ENCODE results near the gene MAP6. TPM values are rescaled to one million over a fixed set of nuclear protein-coding genes. Genes with fewer than 3 reads are reported as not detected.

Gene MAP6
- total RNA-seq, 1 experiment from 2014 or later: 3.0 TPM

DNA sequence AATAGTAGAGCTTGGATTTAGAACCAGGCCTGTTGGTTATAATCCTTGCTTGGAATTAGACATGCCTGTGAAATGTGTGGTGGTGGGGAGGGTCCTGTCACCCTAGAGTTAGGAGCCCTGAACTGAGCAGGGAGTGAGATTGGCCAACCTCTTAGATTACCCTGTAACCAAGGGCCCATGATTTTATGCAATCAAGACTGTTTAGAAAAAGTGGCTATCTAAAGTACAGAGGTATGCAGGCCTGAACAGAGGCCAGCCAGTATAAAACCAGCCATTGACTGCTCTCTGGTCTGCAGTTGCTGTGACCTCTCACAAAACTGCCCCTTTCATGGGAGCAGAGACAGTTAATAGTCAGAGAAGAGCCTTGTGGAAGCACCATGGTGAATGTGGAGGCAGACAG is 70.6 kb downstream of the MAP6 start:
- peak overlapping the region; percentile 70 for H3K4me2 ChIP-seq (ENCODE audit: low read depth, low read length, poor library complexity, severe bottlenecking)
- no peak overlapping the region for H3K27ac ChIP-seq (ENCODE audit: low read length)
- DNase-seq: no peak
- no peaks in the 10 kb centered on the region for H3K9me3 ChIP-seq (ENCODE audit: low read length)
- no peaks in the 10 kb centered on the region for H3K36me3 ChIP-seq (ENCODE audit: insufficient read depth, low read length)
- no peak overlapping the region; the same call in 1 of the 2 replicates for H3K4me3 ChIP-seq (ENCODE audit: low read length)
- H3K9me2 ChIP-seq (replicated peaks; ENCODE audit: insufficient read depth, low read length): no peaks in the 10 kb centered on the region
- no peak overlapping the region for H2AFZ ChIP-seq (ENCODE audit: low read length)
- H3K4me1 ChIP-seq (ENCODE audit: low read length): peaks cover 58% of the 10 kb centered on the region
- H4K20me1 ChIP-seq (ENCODE audit: insufficient read depth, low read depth, low read length): no peaks in the 10 kb centered on the region
- no peaks in the 10 kb centered on the region for H3K79me2 ChIP-seq (ENCODE audit: low read length)
- no peaks in the 10 kb centered on the region for H3K27me3 ChIP-seq (ENCODE audit: low read length)
- peak overlapping the region; percentile 16; the same call in 1 of the 2 replicates for H3K9ac ChIP-seq (ENCODE audit: low read length)

DNA sequence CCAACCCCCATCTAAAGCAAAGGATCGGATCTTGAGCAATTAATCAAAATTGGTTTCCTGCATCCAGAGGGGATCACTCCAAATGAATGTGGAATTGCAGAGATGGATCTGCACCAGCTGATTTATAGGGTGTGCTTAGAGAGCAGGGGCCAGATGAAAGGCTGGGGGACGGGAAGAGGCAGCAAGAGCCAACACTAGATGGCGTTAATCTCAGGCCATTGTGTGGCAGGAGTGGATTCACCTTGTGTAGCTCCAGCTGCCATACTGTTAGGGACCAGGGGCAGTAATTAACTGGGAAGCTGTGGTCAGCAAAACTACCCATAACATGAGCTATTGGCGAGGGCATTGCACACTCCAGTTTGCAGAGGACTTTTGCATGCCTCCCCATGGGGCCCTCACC is 71.2 kb downstream of the MAP6 start:
- peak overlapping the region; percentile 70 for H3K4me2 ChIP-seq (ENCODE audit: low read depth, low read length, poor library complexity, severe bottlenecking)
- H3K4me1 ChIP-seq (ENCODE audit: low read length): peaks cover 58% of the 10 kb centered on the region
- H3K79me2 ChIP-seq (ENCODE audit: low read length): no peaks in the 10 kb centered on the region
- H3K9me3 ChIP-seq (ENCODE audit: low read length): no peaks in the 10 kb centered on the region
- no peaks in the 10 kb centered on the region for H4K20me1 ChIP-seq (ENCODE audit: insufficient read depth, low read depth, low read length)
- H2AFZ ChIP-seq (ENCODE audit: low read length): no peak overlapping the region
- no peaks in the 10 kb centered on the region for H3K27me3 ChIP-seq (ENCODE audit: low read length)
- no peaks in the 10 kb centered on the region for H3K9me2 ChIP-seq (replicated peaks; ENCODE audit: insufficient read depth, low read length)
- H3K9ac ChIP-seq (ENCODE audit: low read length): peak overlapping the region; percentile 55
- peak; percentile 77 for DNase-seq
- H3K27ac ChIP-seq (ENCODE audit: low read length): peak overlapping the region; percentile 93
- H3K36me3 ChIP-seq (ENCODE audit: insufficient read depth, low read length): no peaks in the 10 kb centered on the region
- H3K4me3 ChIP-seq (ENCODE audit: low read length): peak overlapping the region; percentile 56; the same call in 1 of the 2 replicates

DNA sequence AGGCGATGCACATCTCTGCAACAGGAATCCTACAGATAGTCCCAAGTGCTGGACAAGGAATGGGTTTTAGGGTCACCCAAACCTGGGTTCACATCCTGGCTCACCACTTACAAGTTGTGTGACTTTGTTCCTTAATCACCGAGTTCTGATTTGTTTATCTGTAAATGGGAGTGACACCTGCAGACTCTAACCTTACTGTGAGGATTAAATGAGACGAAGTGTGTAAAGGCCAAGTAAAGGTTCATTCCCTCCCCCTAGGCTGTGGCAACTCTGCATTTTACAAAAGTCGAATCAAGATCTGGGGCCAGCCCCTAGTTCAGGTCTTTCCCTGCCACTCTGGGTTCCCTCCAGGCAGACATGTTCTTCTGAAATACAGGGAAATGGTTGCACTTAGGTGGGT is 71.9 kb downstream of the MAP6 start:
- peak overlapping the region; percentile 55 for H3K9ac ChIP-seq (ENCODE audit: low read length)
- no peaks in the 10 kb centered on the region for H3K27me3 ChIP-seq (ENCODE audit: low read length)
- peak overlapping the region; percentile 56 for H3K4me3 ChIP-seq (ENCODE audit: low read length)
- H3K9me2 ChIP-seq (replicated peaks; ENCODE audit: insufficient read depth, low read length): no peaks in the 10 kb centered on the region
- no peaks in the 10 kb centered on the region for H3K79me2 ChIP-seq (ENCODE audit: low read length)
- no peaks in the 10 kb centered on the region for H3K9me3 ChIP-seq (ENCODE audit: low read length)
- peak overlapping the region; percentile 93 for H3K27ac ChIP-seq (ENCODE audit: low read length)
- no peaks in the 10 kb centered on the region for H4K20me1 ChIP-seq (ENCODE audit: insufficient read depth, low read depth, low read length)
- H3K4me2 ChIP-seq (ENCODE audit: low read depth, low read length, poor library complexity, severe bottlenecking): peak overlapping the region; percentile 70
- H2AFZ ChIP-seq (ENCODE audit: low read length): no peak overlapping the region; the same call in 1 of the 2 replicates
- peak; percentile 55 for DNase-seq
- H3K36me3 ChIP-seq (ENCODE audit: insufficient read depth, low read length): no peaks in the 10 kb centered on the region
- peaks cover 58% of the 10 kb centered on the region for H3K4me1 ChIP-seq (ENCODE audit: low read length)

DNA sequence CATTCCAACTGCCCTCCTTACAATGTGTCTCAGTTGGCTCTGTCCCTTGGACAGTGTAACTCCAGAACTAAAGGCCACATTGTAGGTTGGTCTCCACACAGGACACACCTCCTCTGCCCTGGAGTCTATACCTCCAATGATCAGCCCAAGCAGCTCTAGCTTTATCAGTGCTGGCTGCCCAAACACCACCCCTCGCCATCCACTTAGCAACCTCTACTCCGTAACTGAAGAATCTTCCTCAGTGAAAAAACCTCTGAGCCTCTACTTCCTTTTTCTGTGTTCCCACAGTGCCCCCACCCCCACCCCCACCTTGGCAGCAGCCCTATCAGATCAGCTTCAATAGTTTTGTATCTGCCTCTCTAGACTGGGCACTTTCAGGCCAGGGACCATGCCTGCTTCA is 73.4 kb downstream of the MAP6 start:
- peaks cover 58% of the 10 kb centered on the region for H3K4me1 ChIP-seq (ENCODE audit: low read length)
- no peaks in the 10 kb centered on the region for H3K9me2 ChIP-seq (replicated peaks; ENCODE audit: insufficient read depth, low read length)
- peak; percentile 78 for DNase-seq
- no peak overlapping the region for H2AFZ ChIP-seq (ENCODE audit: low read length)
- H3K27ac ChIP-seq (ENCODE audit: low read length): peak overlapping the region; percentile 93
- H3K79me2 ChIP-seq (ENCODE audit: low read length): no peaks in the 10 kb centered on the region
- no peaks in the 10 kb centered on the region for H4K20me1 ChIP-seq (ENCODE audit: insufficient read depth, low read depth, low read length)
- peak overlapping the region; percentile 55 for H3K9ac ChIP-seq (ENCODE audit: low read length)
- H3K36me3 ChIP-seq (ENCODE audit: insufficient read depth, low read length): no peaks in the 10 kb centered on the region
- H3K4me2 ChIP-seq (ENCODE audit: low read depth, low read length, poor library complexity, severe bottlenecking): peak overlapping the region; percentile 70
- no peaks in the 10 kb centered on the region for H3K9me3 ChIP-seq (ENCODE audit: low read length)
- peak overlapping the region; percentile 56; the same call in 1 of the 2 replicates for H3K4me3 ChIP-seq (ENCODE audit: low read length)
- H3K27me3 ChIP-seq (ENCODE audit: low read length): no peaks in the 10 kb centered on the region

DNA sequence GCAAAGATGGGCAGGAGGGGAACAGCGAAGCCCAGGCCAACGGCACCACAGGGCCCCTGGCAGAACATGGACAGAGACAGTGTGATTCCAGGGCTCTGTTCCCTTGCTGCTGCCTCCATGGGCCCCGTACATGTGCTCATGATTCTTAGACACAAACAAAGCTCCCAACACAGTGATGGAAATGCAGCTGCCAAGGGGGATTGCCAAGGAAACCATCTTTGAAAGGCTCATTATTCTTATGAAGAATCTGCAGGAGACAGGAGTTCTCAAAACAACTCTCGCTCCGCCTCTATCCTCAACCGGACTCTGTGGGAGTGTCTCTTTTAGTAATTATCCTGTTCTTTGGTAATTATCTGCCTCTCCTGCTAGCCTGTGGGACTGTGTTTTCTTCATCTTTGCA is 74.6 kb downstream of the MAP6 start:
- no peak overlapping the region for H3K4me3 ChIP-seq (ENCODE audit: low read length)
- no peaks in the 10 kb centered on the region for H3K9me3 ChIP-seq (ENCODE audit: low read length)
- peaks cover 52% of the 10 kb centered on the region for H3K4me1 ChIP-seq (ENCODE audit: low read length)
- H3K27ac ChIP-seq (ENCODE audit: low read length): no peak overlapping the region
- H3K27me3 ChIP-seq (ENCODE audit: low read length): no peaks in the 10 kb centered on the region
- no peaks in the 10 kb centered on the region for H3K36me3 ChIP-seq (ENCODE audit: insufficient read depth, low read length)
- no peaks in the 10 kb centered on the region for H3K9me2 ChIP-seq (replicated peaks; ENCODE audit: insufficient read depth, low read length)
- H3K79me2 ChIP-seq (ENCODE audit: low read length): no peaks in the 10 kb centered on the region
- DNase-seq: no peak
- H4K20me1 ChIP-seq (ENCODE audit: insufficient read depth, low read depth, low read length): no peaks in the 10 kb centered on the region
- H3K4me2 ChIP-seq (ENCODE audit: low read depth, low read length, poor library complexity, severe bottlenecking): no peak overlapping the region
- H3K9ac ChIP-seq (ENCODE audit: low read length): no peak overlapping the region
- no peak overlapping the region for H2AFZ ChIP-seq (ENCODE audit: low read length)

DNA sequence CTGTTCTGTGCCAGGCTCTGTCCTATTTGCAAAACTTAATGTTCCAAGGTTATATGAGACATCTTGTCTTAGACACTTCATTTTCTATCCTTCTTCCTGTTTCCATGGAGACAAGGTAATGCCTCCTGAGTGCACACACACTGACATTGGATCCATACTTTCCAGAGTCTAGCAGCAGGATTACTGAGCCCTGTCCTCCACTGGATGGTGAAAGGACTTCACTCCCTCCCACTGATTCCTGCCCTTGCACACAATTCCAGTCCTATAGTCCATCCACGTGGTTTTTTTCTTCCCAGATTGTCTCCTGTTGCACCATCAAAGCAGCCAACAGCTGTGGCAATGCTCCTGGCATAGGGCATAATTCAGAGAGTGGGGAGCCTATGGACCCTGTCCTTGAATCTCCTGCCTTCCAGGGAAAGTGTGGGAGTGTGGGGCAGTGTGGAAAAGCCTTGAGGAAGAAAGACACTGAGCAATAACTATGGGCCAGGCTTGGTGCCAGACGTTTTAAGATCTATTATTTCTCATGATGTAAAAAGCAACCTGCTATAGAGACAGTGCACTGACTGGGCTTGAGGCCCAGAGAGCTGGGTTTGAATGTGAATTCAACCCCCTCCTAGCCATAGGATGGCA is 75.4 kb downstream of the MAP6 start:
- no peak for DNase-seq
- Histone ChIP-seq H4K20me1 (ENCODE audit: insufficient read depth, low read depth, low read length) (no peaks in the 10 kb centered on the region), H3K4me3 (ENCODE audit: low read length) (no peak overlapping the region), H3K9ac (ENCODE audit: low read length) (no peak overlapping the region), H2AFZ (ENCODE audit: low read length) (no peak overlapping the region), H3K36me3 (ENCODE audit: insufficient read depth, low read length) (no peaks in the 10 kb centered on the region), H3K27ac (ENCODE audit: low read length) (no peak overlapping the region), H3K9me3 (ENCODE audit: low read length) (no peaks in the 10 kb centered on the region), H3K79me2 (ENCODE audit: low read length) (no peaks in the 10 kb centered on the region), H3K27me3 (ENCODE audit: low read length) (no peaks in the 10 kb centered on the region), H3K9me2 (replicated peaks; ENCODE audit: insufficient read depth, low read length) (no peaks in the 10 kb centered on the region), H3K4me2 (ENCODE audit: low read depth, low read length, poor library complexity, severe bottlenecking) (no peak overlapping the region), H3K4me1 (ENCODE audit: low read length) (peaks cover 44% of the 10 kb centered on the region)

DNA sequence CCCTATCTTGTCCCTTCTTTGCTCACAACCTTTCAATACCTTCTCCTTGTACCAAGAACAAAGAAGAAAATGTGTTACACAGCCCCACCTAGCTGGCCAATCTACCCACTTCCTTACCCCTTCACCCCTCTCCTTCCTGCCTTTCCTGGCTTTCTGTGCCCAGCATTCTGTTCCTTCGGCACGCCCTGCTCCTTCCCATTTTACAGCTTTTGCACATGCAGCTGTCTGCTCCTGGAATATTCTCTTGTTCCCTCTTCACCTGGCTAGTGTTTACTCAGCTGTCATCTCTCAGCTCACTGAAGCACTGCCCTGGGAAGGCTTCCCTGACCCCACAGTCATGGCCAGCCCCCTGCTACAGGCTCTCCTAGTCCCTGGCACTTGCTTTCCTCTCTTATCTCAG is 76.1 kb downstream of the MAP6 start:
- Histone ChIP-seq H3K9ac (ENCODE audit: low read length) (no peak overlapping the region), H3K27ac (ENCODE audit: low read length) (no peak overlapping the region), H3K4me3 (ENCODE audit: low read length) (no peak overlapping the region), H4K20me1 (ENCODE audit: insufficient read depth, low read depth, low read length) (no peaks in the 10 kb centered on the region), H3K36me3 (ENCODE audit: insufficient read depth, low read length) (no peaks in the 10 kb centered on the region), H2AFZ (ENCODE audit: low read length) (no peak overlapping the region), H3K79me2 (ENCODE audit: low read length) (no peaks in the 10 kb centered on the region), H3K4me1 (ENCODE audit: low read length) (peaks cover 37% of the 10 kb centered on the region), H3K9me3 (ENCODE audit: low read length) (no peaks in the 10 kb centered on the region), H3K4me2 (ENCODE audit: low read depth, low read length, poor library complexity, severe bottlenecking) (no peak overlapping the region), H3K9me2 (replicated peaks; ENCODE audit: insufficient read depth, low read length) (no peaks in the 10 kb centered on the region), H3K27me3 (ENCODE audit: low read length) (no peaks in the 10 kb centered on the region)
- no peak for DNase-seq

DNA sequence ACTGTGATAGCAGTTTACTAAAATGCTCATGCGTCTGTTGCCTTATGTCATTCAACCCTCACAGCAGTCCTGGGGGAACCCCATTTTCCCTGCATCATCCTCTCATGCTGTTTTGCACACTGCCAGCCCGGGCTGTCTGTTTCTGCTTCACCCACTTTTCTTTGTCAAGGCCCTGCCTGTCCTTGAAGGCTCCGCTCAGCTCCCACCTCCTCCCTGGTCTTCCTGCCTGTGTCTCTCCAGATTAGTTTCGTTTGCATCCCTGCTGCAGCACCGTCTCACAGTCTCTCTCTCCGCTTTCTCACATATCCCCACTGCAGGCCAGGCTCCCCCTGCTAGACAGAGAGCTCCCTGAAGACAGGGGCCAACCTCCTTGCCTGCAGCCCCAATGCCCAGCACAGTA is 76.9 kb downstream of the MAP6 start:
- Histone ChIP-seq H3K79me2 (ENCODE audit: low read length) (no peaks in the 10 kb centered on the region), H3K9me2 (replicated peaks; ENCODE audit: insufficient read depth, low read length) (no peaks in the 10 kb centered on the region), H3K9me3 (ENCODE audit: low read length) (no peaks in the 10 kb centered on the region), H3K4me2 (ENCODE audit: low read depth, low read length, poor library complexity, severe bottlenecking) (no peak overlapping the region), H3K4me1 (ENCODE audit: low read length) (peaks cover 29% of the 10 kb centered on the region), H3K27me3 (ENCODE audit: low read length) (no peaks in the 10 kb centered on the region), H3K36me3 (ENCODE audit: insufficient read depth, low read length) (no peaks in the 10 kb centered on the region), H3K4me3 (ENCODE audit: low read length) (no peak overlapping the region), H4K20me1 (ENCODE audit: insufficient read depth, low read depth, low read length) (no peaks in the 10 kb centered on the region), H3K9ac (ENCODE audit: low read length) (no peak overlapping the region), H2AFZ (ENCODE audit: low read length) (no peak overlapping the region), H3K27ac (ENCODE audit: low read length) (no peak overlapping the region)
- no peak for DNase-seq

All from Karpas-422 (cell line).